ENCODE data around the gene OTOP1. TPM values are rescaled to one million over a fixed set of nuclear protein-coding genes. Genes with fewer than 3 reads are reported as not detected.
"Not testable (repeated sequence)": the region's sequence is repeated elsewhere in the genome, so short reads cannot be mapped to it uniquely, and the experiment has no call there.

Gene OTOP1
- total RNA-seq, 5 donors from 2014 or later (not counting 1 experiment from before 2014, with no cell fraction given), result not detected

GRCh38 chr4:4203688-4204400 is 22.9 kb downstream of the OTOP1 start:
- H3K4me3 ChIP-seq (ENCODE audit: control insufficient read depth in 1 of 2, extremely low read depth in 1 of 2, low read length in 1 of 2), result no peak overlapping the region
- no peak for DNase-seq
- Mint-ChIP-seq H3K9me3 (peaks cover 0 to 8% (median 3%) of the 10 kb centered on the region in 3 donors), H3K4me3 (no peak overlapping the region), H3K27ac (no peak overlapping the region), H3K27me3 (peaks cover 22 to 36% of the 10 kb centered on the region in 2 donors), H3K36me3 (no peaks in the 10 kb centered on the region), H3K4me1 (no peaks in the 10 kb centered on the region)
- WGBS (ENCODE audit: insufficient coverage), result 82% methylated on average over 8 of the region's 10 CpGs
- POLR2A ChIA-PET, result no interaction called here
- H3K27me3 ChIP-seq (replicated peaks in 1 of 2; ENCODE audit: control insufficient read depth in 2 of 2, extremely low read depth in 1 of 2, insufficient read depth in 2 of 2, low read length in 1 of 2), result peaks cover 6 to 23% of the 10 kb centered on the region in 2 experiments
- no peaks in the 10 kb centered on the region for H3K9me3 ChIP-seq
- CTCF ChIA-PET, result no interaction called here
- no peak for ATAC-seq (replicated peaks in 1 of 4)
- H3K36me3 ChIP-seq (ENCODE audit: control insufficient read depth in 2 of 2, extremely low read depth in 1 of 2, insufficient read depth in 1 of 2, low read length in 1 of 2), result no peaks in the 10 kb centered on the region
- no peak overlapping the region for H3K27ac ChIP-seq (ENCODE audit: low read length)
- no peaks in the 10 kb centered on the region for H3K4me1 ChIP-seq (ENCODE audit: control insufficient read depth in 1 of 2, extremely low read depth in 1 of 2, insufficient read depth in 2 of 2, low read length in 2 of 2)

GRCh38 chr4:4202510-4202909 is 24.2 kb downstream of the OTOP1 start:
- no peaks in the 10 kb centered on the region for H3K4me1 Mint-ChIP-seq

GRCh38 chr4:4200624-4201023 is 26.1 kb downstream of the OTOP1 start:
- no peak overlapping the region for H3K27ac Mint-ChIP-seq
- 83% methylated on average over 2 of the region's 4 CpGs for WGBS (ENCODE audit: insufficient coverage)
- no peak overlapping the region for H3K4me3 ChIP-seq (ENCODE audit: control insufficient read depth in 1 of 2, extremely low read depth in 1 of 2, low read length in 1 of 2)
- H3K27ac ChIP-seq (ENCODE audit: low read length), result no peak overlapping the region
- H3K4me1 ChIP-seq (ENCODE audit: control insufficient read depth in 1 of 2, extremely low read depth in 1 of 2, insufficient read depth in 2 of 2, low read length in 2 of 2), result no peaks in the 10 kb centered on the region
- H3K9me3 ChIP-seq, result no peaks in the 10 kb centered on the region
- no peak for DNase-seq
- H3K27me3 ChIP-seq (replicated peaks in 1 of 2; ENCODE audit: control insufficient read depth in 2 of 2, extremely low read depth in 1 of 2, insufficient read depth in 2 of 2, low read length in 1 of 2), result peaks cover 2 to 38% of the 10 kb centered on the region in 2 experiments
- H3K36me3 ChIP-seq (ENCODE audit: control insufficient read depth in 2 of 2, extremely low read depth in 1 of 2, insufficient read depth in 1 of 2, low read length in 1 of 2), result no peaks in the 10 kb centered on the region
- CTCF ChIA-PET, result no interaction called here
- no peak for ATAC-seq (replicated peaks in 1 of 4)
- POLR2A ChIA-PET, result no interaction called here
- no peaks in the 10 kb centered on the region for H3K9me3 Mint-ChIP-seq
- no peak overlapping the region for H3K4me3 Mint-ChIP-seq
- peaks cover 14 to 42% of the 10 kb centered on the region in 2 donors for H3K27me3 Mint-ChIP-seq
- no peaks in the 10 kb centered on the region for H3K36me3 Mint-ChIP-seq
- H3K4me1 Mint-ChIP-seq, result no peaks in the 10 kb centered on the region

More at GRCh38 chr4:4202510-4202909, 24.2 kb downstream of the OTOP1 start:
- H3K4me3 Mint-ChIP-seq, result no peak overlapping the region
- H3K27me3 Mint-ChIP-seq, result peaks cover 21 to 37% of the 10 kb centered on the region in 2 donors
- ChIA-PET POLR2A (no interaction called here), CTCF (no interaction called here)
- no peak overlapping the region for H3K27ac ChIP-seq (ENCODE audit: low read length)
- no peaks in the 10 kb centered on the region for H3K9me3 ChIP-seq
- WGBS (ENCODE audit: insufficient coverage), result no CpG with 5 or more reads among the region's 4 CpGs
- H3K4me3 ChIP-seq (ENCODE audit: control insufficient read depth in 1 of 2, extremely low read depth in 1 of 2, low read length in 1 of 2), result no peak overlapping the region
- ATAC-seq (replicated peaks in 1 of 4), result no peak
- H3K27me3 ChIP-seq (replicated peaks in 1 of 2; ENCODE audit: control insufficient read depth in 2 of 2, extremely low read depth in 1 of 2, insufficient read depth in 2 of 2, low read length in 1 of 2), result peaks cover 2 to 28% of the 10 kb centered on the region in 2 experiments
- H3K36me3 Mint-ChIP-seq, result no peaks in the 10 kb centered on the region
- H3K27ac Mint-ChIP-seq, result no peak overlapping the region
- DNase-seq, result no peak
- no peaks in the 10 kb centered on the region for H3K36me3 ChIP-seq (ENCODE audit: control insufficient read depth in 2 of 2, extremely low read depth in 1 of 2, insufficient read depth in 1 of 2, low read length in 1 of 2)
- H3K4me1 ChIP-seq (ENCODE audit: control insufficient read depth in 1 of 2, extremely low read depth in 1 of 2, insufficient read depth in 2 of 2, low read length in 2 of 2), result no peaks in the 10 kb centered on the region
- H3K9me3 Mint-ChIP-seq, result peaks cover 0 to 8% (median 3%) of the 10 kb centered on the region in 3 donors

- CTCF ChIA-PET, result no interaction called here
- DNase-seq (no peak), ATAC-seq (replicated peaks in 1 of 4) (no peak)
- Mint-ChIP-seq H3K4me3 (no peak overlapping the region), H3K27me3 (peaks cover 34 to 52% of the 10 kb centered on the region in 2 donors), H3K27ac (no peak overlapping the region), H3K4me1 (peaks cover 0 to 6% (median 0%) of the 10 kb centered on the region in 3 donors), H3K9me3 (no peaks in the 10 kb centered on the region), H3K36me3 (no peaks in the 10 kb centered on the region)
- H3K27ac ChIP-seq (ENCODE audit: low read length), result no peak overlapping the region
- H3K4me3 ChIP-seq (ENCODE audit: control insufficient read depth in 1 of 2, extremely low read depth in 1 of 2, low read length in 1 of 2), result no peak overlapping the region
- no peaks in the 10 kb centered on the region for H3K4me1 ChIP-seq (ENCODE audit: control insufficient read depth in 1 of 2, extremely low read depth in 1 of 2, insufficient read depth in 2 of 2, low read length in 2 of 2)
- H3K9me3 ChIP-seq, result no peaks in the 10 kb centered on the region
- H3K27me3 ChIP-seq (replicated peaks in 1 of 2; ENCODE audit: control insufficient read depth in 2 of 2, extremely low read depth in 1 of 2, insufficient read depth in 2 of 2, low read length in 1 of 2), result peaks cover 0 to 41% of the 10 kb centered on the region in 2 experiments
- WGBS (ENCODE audit: insufficient coverage), result 75% methylated on average over 2 of the region's 3 CpGs
- POLR2A ChIA-PET, result no interaction called here
- H3K36me3 ChIP-seq (ENCODE audit: control insufficient read depth in 2 of 2, extremely low read depth in 1 of 2, insufficient read depth in 1 of 2, low read length in 1 of 2), result no peaks in the 10 kb centered on the region
Measured at GRCh38 chr4:4195354-4195753, 31.4 kb downstream of the OTOP1 start.

GRCh38 chr4:4188557-4188956 is 38.2 kb downstream of the OTOP1 start:
- H3K4me3 Mint-ChIP-seq; CTCF ChIA-PET; H3K4me1 Mint-ChIP-seq; H3K9me3 ChIP-seq; H3K27ac ChIP-seq (ENCODE audit: low read length); H3K4me1 ChIP-seq (ENCODE audit: control insufficient read depth in 1 of 2, extremely low read depth in 1 of 2, insufficient read depth in 2 of 2, low read length in 2 of 2); H3K9me3 Mint-ChIP-seq; H3K4me3 ChIP-seq (ENCODE audit: control insufficient read depth in 1 of 2, extremely low read depth in 1 of 2, low read length in 1 of 2); POLR2A ChIA-PET; H3K36me3 ChIP-seq (ENCODE audit: control insufficient read depth in 2 of 2, extremely low read depth in 1 of 2, insufficient read depth in 1 of 2, low read length in 1 of 2); ATAC-seq (replicated peaks in 1 of 4); DNase-seq; H3K27ac Mint-ChIP-seq; H3K36me3 Mint-ChIP-seq: not testable (repeated sequence)
- H3K27me3 ChIP-seq (replicated peaks in 1 of 2; ENCODE audit: control insufficient read depth in 2 of 2, extremely low read depth in 1 of 2, insufficient read depth in 2 of 2, low read length in 1 of 2), result peaks cover 0 to 24% of the 10 kb centered on the region in 2 experiments
- H3K27me3 Mint-ChIP-seq, result peaks cover 37 to 55% of the 10 kb centered on the region in 2 donors
- no CpG with 5 or more reads among the region's 3 CpGs for WGBS (ENCODE audit: insufficient coverage)

- Histone ChIP-seq H3K4me1 (ENCODE audit: control insufficient read depth in 1 of 2, extremely low read depth in 1 of 2, insufficient read depth in 2 of 2, low read length in 2 of 2) (no peaks in the 10 kb centered on the region), H3K27ac (ENCODE audit: low read length) (no peak overlapping the region), H3K9me3 (no peaks in the 10 kb centered on the region), H3K4me3 (ENCODE audit: control insufficient read depth in 1 of 2, extremely low read depth in 1 of 2, low read length in 1 of 2) (no peak overlapping the region), H3K27me3 (replicated peaks in 1 of 2; ENCODE audit: control insufficient read depth in 2 of 2, extremely low read depth in 1 of 2, insufficient read depth in 2 of 2, low read length in 1 of 2) (peaks cover 0 to 20% of the 10 kb centered on the region in 2 experiments), H3K36me3 (ENCODE audit: control insufficient read depth in 2 of 2, extremely low read depth in 1 of 2, insufficient read depth in 1 of 2, low read length in 1 of 2) (no peaks in the 10 kb centered on the region)
- Mint-ChIP-seq H3K4me1 (peaks cover 0 to 4% (median 0%) of the 10 kb centered on the region in 3 donors), H3K27ac (no peak overlapping the region), H3K27me3 (peaks cover 28 to 49% of the 10 kb centered on the region in 2 donors), H3K36me3 (no peaks in the 10 kb centered on the region), H3K9me3 (no peaks in the 10 kb centered on the region), H3K4me3 (no peak overlapping the region)
- ChIA-PET CTCF (no interaction called here), POLR2A (no interaction called here)
- 50% methylated on average over 2 of the region's 3 CpGs for WGBS (ENCODE audit: insufficient coverage)
- no peak for ATAC-seq (replicated peaks in 1 of 4)
- no peak for DNase-seq
Measured at GRCh38 chr4:4185528-4185927, 41.2 kb downstream of the OTOP1 start.
